Lower leg skin (tissue), 3 donors: ENCODE measurements around the gene SCUBE1.

ENCODE experiments used
- POLR2A ChIP-seq, 2 donors: fragments of 450-650 bp; IDR thresholded peaks; one replicate each; pipeline ENCODE4 v1.6.1; 2016 to 2017; ENCODE audit warnings: antibody characterized with exemption in 2 of 2, mild to moderate bottlenecking in 1 of 2, moderate library complexity in 1 of 2
- TF ChIP-seq, protein P1 (sequence below), 3 donors: fragments of 450-650 bp; IDR thresholded peaks; one replicate each; pipeline ENCODE4 v1.5.1; 2016; ENCODE audit warnings: antibody characterized with exemption in 3 of 3, mild to moderate bottlenecking in 3 of 3, moderate library complexity in 2 of 3

DNA sequence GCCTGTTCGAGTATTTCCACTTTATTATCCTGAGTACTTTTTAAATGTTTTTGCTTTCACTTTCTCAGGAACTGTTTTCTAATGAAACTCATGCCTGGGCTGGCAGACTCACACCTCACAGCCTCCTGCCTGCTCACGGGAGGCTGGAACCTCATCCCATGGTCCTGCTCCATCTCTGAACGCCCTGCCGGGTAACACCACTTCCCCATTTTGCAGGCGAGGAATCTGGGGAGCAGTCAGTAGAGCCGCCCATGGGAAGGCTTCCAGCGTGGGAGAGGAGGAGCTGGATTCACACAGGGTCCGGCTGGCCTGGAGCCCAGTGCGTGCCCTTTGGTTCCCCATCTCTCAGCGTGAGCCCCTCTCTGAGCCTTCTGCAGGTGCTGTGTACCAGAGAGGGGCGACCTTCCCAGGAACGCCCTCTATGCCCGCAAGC, 53.6 kb downstream of the SCUBE1 start:
- TF ChIP-seq, protein P1, sequence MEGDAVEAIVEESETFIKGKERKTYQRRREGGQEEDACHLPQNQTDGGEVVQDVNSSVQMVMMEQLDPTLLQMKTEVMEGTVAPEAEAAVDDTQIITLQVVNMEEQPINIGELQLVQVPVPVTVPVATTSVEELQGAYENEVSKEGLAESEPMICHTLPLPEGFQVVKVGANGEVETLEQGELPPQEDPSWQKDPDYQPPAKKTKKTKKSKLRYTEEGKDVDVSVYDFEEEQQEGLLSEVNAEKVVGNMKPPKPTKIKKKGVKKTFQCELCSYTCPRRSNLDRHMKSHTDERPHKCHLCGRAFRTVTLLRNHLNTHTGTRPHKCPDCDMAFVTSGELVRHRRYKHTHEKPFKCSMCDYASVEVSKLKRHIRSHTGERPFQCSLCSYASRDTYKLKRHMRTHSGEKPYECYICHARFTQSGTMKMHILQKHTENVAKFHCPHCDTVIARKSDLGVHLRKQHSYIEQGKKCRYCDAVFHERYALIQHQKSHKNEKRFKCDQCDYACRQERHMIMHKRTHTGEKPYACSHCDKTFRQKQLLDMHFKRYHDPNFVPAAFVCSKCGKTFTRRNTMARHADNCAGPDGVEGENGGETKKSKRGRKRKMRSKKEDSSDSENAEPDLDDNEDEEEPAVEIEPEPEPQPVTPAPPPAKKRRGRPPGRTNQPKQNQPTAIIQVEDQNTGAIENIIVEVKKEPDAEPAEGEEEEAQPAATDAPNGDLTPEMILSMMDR (IDR thresholded peaks at IDR 0.05) = no peak
- TF ChIP-seq POLR2A (IDR thresholded peaks at IDR 0.05) = no peak
